Ramos (cell line): ENCODE results near the gene TOM1.

Experiments
- in situ Hi-C: fragments of 300-500 bp; cut with MboI; formaldehyde crosslinking; loops from one replicate; pipeline ENCODE4 v1.14.3; 2022; ENCODE audit warnings: low sequenced_read_pairs; ENCODE audit not compliant: unreplicated experiment

Gene TOM1

DNA sequence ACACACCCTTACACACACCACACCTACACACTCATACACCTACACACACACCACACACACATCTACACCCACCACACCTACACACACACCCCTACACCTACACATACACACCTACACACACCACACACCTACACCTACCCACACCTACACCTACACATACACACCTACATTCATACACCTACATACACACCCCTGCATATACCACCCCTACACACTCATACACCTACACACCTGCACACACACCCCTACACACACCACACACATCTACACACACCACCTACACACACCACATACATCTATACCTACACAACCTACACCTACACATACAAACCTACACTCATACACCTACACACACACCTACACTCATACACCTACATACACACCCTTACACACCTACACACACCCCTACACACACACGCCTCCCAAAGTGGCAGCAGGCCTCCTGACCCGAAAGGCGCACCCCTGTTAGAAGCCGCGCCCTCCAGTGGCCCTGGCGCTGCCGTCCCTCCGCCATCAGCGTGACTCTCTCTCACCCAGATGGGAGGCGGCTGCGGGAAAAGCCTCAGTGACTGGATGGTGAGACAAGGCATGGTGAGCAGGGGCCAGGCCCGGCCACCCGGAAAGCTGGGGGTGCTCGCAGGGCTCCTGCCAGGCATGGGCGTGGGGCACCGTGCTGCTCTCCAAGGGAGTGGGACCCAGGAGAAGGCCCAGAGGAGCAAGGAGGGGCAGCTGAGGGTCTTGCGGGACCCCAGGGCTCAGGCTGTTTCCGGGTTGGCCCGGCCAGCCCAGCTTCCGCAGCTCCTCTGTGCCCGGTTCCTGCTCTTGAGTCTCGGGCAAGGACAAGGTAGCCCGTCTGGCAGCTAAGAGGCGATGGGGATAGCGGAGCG is 44.2 kb downstream of the TOM1 start:
- in situ Hi-C loops = no loop called here

DNA sequence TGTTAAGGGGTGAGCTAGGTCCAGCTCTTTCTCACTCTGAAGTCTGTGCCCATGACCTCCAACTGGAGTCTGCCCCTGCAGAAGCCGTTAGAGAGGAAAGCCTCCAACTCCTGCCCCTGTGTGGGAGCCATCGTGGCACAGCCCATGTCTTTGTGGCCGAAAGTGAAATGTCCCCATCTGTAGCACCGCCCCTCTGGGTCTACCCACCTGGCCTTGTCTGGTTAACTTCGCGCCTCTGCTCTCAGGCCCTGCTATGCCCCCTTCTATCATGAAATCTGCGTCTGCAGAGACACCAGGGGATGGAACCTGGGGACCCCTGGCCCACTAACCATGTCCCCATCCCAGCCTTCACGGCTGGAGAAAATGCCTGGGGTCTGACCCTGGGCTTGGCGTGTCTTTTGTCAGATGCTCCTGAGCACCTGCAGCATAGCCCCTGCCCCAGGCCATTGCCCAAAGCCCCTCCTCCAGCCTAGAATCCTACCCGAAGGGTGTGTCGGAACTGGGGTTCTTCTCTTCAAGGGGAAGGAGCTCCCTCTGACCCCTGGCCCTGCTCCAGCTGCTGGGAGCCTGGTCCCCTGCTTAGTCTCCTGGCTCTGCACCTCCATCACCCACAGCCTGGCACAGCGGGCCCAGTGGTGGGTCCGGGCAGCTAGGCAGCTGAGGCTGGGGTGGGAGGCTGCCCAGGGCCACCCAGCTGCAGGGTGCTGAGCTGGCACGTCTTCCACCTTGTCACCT is 45.4 kb downstream of the TOM1 start:
- in situ Hi-C loops = no loop called here

DNA sequence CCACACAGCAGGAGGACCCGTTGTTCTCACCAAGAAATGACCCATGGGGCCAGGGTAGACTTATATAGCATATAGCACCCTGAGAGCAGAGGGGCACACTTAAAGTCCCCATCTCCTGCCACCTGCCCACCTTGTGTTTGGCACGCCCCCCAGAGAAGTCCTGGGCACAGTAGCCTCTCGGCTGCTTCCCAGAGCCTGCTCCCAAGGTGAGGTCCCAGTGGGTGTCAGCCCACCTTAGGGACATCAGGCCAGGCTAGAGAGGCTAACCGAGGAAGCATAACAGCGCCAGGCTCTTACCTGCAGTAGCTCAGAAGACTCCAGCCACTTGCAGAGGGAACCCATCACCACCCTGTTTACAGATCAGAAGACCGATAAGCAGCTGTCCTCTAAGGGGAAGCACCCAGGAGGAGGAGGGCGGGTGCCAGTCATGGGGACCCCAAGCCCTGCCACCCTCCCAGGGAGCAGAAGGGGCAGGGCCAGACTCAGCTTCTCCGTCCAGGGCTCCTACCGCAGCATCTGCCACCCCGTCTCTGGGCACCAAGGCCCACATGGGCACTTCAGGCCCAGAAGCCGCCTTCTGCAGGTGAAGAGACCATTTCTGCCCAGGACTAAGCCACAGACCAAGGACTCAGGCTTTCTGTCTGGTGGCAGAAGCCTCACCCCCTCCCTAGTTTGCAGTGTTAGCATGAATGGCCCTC is 46.3 kb downstream of the TOM1 start:
- in situ Hi-C loops = no loop called here

DNA sequence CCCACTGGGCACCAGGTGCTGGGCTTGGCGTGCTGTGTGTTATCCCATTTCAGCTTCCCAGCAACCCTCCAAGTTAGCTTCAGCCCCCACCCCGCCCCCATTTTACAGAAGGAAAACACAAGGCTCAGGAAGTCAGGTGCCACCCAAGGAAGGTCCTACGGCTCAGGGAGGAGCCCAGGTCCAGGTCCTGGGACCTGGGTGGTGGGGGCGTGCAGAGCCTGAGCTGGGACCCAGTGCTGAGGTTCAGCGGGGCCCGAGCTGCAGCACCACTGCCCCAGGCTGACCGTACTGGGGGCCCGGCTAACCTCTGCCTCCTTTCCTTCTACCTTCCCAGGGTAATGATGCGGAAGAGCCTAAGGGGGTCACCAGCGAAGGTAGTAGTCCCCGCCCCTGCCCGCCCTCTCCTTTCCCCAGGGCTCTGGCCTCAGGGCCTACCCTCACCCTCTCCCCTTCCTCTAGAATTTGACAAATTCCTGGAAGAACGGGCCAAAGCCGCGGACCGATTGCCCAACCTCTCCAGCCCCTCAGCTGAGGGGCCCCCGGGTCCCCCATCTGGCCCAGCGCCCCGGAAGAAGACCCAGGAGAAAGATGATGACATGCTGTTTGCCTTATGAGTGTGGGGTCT is 47.0 kb downstream of the TOM1 start:
- in situ Hi-C loops = no loop called here

DNA sequence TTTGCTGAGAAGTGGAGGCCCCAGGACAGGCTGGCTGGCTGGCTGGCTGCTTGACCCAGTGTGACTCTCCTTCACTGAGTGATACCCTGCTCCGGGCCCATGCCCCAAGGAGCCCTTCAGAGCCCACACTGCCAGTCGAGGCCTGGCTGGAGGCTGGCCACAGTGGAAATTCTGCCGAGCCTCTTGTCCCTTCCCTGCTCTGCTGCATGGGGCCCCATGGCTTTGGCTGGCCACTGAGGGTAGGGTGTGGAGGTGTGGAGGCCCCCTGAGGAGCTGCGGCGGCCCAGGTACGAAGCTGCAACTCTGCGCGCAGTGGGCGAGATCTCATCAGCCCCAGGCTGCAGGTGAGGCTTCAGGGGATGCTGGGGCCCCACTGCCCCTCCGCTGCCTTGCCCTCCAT is 47.8 kb downstream of the TOM1 start:
- in situ Hi-C loops = no loop called here

DNA sequence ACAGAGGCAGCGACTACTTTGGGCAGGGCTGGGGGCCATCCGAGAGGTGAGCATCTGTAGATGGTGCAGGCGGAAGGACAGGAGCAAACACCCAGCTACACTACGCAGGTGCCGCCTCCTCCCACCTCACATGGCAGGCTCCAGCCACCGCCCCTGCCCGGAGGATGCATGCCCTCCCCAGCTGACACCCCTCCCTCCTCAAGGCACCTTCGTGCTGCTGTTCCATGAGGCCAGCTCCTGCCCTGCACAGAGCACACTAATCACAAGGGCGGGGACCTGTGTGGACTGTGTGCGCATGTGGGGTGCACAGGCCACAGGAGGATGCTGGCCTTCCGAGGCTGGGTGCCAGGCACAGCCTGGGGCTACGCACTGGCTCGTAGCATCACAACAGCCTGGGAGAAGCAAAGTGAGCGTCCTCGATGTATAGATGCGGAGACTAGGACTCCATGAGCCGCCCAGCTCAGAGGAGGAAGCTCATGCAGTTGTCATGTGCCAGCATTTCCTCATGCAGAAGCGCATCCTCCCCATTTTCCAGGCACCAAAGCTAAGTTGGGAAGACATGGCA is 48.4 kb downstream of the TOM1 start:
- in situ Hi-C loops = no loop called here

DNA sequence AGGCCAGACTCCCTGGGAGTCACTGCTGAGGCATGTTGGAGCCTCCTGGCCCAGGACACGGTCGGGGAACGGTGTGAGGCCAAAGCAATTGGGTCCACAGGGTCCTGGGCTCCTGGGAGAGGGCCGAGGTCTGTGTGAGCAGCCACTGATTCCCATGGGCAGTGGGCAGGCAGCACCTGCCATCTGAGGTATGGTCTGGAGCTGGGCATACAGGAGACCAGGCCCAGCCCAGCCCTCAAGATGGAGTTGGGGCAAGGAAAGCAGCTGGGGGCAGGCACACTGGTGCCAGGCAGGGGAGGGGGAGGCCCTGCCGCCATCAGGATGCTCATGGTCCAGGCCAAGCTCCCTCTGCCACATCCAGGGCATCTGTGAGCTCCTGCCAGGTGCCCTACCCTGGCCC is 49.0 kb downstream of the TOM1 start:
- in situ Hi-C loops = no loop called here

DNA sequence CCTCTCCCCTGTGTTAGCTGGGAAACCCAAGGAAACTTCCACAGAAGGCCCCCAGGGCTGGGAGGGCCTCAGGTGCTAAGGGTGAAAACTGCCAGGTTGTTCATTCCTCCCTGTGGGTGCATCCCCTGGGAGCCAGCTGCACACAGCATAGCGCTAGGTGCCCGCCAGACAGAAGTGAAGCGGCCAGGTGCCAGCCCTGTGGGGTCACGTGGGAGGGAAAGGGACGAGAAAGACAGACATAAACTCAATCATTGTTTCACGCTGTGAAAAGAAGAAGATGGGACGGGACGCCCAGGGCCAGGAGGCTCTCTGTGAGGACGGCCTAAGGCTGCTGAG is 49.6 kb downstream of the TOM1 start:
- in situ Hi-C loops = no loop called here

DNA sequence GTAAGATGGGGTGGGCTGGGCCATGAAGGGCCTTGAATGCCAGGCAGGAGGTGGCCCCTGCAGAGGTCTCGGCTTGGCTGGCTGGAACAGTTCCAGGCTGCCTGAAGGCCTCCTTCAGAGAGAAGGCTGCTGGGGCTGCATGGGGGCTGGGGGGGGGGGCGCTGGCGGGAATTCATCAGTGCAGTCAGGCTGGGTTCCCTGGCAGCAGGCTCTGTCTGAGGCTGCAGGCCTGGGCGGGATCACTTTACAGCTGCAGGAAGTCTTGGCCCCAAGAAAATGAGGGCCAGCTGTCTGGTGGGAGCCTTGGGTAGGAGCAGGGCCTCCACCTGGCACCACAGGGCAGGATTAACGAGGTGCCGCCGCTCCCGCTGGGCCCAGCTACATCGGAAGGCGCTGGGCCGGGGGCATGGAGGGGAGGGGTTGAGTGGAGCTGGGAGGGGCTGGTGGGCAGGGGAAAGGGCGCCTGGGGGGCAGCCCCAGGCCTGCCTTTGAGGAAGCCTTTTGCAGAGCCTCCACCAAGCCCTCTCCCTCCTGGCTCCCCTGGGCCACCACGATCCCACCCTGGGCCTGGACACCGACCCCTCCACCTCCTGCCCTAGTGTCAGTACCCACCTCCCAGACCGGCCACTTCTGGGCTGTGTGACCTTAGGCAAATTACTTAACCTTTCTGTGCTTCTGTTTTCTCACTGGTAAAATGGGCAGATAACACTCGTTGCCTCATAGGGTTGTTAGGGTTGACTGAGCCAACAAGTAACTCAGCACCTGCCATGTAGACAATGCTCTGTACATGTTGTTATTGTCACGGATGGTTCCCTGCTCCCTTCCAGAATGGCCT is 50.2 kb downstream of the TOM1 start:
- in situ Hi-C loops = loop anchor here (5.0 to 10.0 kb wide), 4 partner anchors 57 to 775 kb away; no protein-coding TSS in a partner anchor

DNA sequence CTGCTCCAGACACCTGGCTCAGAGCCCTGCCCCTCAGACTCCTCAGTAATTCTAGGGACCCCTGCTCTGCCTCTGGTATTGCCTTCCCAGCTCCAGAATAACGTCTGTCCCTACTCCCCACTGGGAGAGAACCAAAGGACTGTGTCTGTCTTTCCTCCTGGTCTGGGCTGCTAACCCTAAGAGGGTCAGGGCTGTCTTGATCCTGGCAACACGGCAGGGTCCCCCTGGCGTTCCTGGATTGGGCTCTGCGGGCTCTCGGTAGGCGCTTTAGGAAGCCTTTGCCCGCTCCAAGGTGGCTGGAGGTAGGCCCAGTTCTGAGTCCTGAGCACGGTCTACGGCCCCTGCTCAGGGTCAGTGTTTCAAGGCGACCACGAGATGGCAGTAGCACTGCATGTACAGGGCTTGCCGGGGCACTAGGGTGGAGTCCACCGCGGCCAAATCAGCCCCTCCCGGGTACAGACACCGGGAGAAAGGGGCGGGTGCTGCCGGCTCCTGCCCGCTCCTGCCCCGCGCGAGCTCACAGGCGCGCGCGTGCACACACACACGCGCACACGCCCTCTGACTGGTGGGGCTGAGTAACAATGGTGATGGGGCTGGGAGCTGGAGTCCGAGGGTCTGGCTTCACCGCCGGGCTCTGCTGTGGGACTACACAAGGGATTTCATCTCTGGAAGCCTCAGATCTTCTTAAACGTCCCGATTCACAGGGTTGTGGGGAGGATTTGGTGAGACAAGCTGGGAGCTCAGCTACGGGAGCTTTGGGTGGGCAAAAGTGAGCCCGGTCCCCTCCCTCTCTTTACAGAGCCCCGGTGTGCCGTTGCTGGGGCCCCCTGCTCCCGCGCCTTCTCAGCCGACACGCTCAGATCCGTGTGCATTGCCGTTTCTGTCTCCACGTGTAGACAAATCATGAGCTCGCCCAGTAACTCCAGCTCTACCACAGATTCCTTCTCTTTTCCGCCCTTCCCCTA is 51.1 kb downstream of the TOM1 start:
- in situ Hi-C loops = loop anchor here (5.0 to 10.0 kb wide), 4 partner anchors 56 to 774 kb away; no protein-coding TSS in a partner anchor

DNA sequence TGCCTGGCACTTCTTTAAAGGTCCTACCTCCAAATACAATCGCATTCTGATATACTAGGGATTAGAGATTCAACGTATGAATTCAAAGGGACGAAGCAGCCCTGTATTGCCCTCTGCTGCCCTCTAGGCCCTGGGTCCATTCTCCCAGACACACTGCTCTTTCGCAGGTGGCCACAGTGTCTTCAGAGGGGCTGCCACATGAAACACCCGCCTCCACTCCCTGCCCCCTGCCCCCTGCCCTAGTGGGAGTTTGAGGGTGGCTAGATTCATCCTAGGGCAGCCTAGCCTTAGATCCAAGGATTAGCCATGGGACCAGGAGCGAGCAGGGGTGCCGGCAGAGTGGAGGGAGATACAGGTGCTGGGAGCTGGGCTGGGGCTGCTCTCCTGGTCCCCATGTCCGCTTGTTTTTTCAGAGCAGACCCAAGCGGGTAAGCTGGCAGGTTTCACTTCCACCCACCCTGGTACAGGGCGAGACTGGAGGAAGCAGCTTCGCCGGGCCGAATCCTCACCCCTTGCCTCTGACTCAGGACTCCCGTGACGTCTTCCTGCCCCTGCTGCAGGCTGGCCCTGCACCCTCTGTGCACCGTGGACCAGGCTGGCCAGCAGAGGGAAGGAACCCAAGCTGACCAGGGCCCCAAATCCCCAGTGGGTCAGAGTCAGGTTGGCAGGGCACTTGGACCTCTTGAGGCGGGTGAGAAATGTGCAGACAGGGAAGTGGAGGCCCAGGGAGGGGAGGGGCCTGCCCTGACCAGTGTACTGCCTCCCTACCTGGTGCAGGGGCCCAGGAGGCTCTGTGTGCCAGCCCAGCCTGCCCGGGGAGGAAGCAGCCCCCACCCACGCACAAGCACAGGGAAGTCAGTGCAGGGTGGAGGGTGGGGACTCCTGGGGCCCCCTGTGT is 52.8 kb downstream of the TOM1 start:
- in situ Hi-C loops = loop anchor here (5.0 to 10.0 kb wide), 4 partner anchors 55 to 772 kb away; no protein-coding TSS in a partner anchor

DNA sequence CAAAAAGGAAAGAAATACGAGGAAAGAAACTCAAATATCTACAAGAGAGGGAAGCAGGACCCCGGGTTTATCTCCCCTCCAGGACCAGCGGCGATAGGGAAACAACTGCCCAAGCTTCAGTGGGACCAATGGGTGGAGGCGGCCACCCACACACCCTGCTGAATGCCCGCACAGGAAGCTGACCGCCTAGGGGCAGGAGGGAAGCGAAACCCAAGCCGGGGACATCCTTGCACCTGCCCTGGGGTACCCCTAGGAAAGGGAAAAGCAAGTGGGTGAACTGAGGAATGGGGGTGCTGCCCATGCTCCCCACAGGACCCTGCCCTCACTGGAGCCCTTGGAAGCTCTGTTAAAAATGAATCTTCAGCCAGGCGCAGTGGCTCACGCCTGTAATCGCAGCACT is 53.6 kb downstream of the TOM1 start:
- in situ Hi-C loops = loop anchor here (5.0 to 10.0 kb wide), 4 partner anchors 54 to 771 kb away; no protein-coding TSS in a partner anchor

DNA sequence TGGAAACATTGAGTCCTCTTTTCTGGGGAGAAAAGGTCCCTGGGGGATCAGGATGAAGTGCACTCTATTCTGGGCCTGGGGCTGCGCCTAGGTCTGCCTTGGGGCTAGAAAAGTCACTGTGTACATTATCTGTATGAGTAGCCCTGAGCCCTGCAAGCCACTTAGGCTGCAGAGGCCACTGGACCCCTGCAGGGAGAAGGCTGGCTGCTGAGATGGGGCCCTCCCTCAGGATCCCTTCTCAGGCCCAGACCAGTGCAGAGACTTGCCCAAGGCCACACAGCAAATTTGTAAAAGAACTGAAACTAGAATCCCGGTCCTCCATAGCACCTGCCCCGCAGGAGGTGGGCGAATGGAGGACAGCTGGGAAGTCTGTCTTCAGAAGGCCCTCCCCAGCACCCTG is 54.4 kb downstream of the TOM1 start:
- in situ Hi-C loops = loop anchor here (5.0 to 10.0 kb wide), 4 partner anchors 53 to 771 kb away; no protein-coding TSS in a partner anchor

DNA sequence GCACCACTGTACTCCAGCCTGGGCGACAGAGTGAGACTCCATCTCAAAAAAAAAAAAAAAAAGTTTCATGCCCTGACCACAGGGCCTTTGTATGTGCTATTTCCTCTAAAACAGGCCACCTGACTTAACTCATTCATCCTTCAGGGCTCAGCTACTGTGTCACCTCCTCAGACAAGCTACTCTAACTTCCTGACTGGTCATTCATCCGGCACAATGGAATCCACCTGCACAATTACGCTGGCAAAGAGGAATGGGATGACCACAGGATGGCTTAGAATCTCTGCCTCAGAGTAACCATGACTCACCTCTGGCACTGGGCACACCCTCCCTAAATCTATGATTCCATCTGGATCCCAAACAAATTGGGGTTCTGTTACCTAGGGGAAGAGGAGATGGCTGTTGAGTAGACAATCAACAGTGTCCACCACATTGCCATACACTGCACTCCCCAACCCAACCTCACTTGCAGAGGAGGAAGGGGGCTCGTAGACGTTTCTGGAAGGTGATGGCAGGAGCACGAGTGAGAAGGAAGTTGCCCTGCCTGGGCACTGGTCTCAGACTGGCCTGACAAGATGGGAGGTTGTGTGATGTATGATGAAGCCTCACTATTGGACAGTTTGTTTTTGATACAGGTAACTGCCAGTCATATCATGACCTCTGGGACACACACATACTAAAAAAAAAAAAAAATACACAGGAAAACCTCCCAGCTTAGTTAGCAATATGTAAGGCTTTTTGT is 58.4 kb downstream of the TOM1 start:
- in situ Hi-C loops = loop anchor here (10.0 kb wide), 1 partner anchor 767 kb away; no protein-coding TSS in a partner anchor

DNA sequence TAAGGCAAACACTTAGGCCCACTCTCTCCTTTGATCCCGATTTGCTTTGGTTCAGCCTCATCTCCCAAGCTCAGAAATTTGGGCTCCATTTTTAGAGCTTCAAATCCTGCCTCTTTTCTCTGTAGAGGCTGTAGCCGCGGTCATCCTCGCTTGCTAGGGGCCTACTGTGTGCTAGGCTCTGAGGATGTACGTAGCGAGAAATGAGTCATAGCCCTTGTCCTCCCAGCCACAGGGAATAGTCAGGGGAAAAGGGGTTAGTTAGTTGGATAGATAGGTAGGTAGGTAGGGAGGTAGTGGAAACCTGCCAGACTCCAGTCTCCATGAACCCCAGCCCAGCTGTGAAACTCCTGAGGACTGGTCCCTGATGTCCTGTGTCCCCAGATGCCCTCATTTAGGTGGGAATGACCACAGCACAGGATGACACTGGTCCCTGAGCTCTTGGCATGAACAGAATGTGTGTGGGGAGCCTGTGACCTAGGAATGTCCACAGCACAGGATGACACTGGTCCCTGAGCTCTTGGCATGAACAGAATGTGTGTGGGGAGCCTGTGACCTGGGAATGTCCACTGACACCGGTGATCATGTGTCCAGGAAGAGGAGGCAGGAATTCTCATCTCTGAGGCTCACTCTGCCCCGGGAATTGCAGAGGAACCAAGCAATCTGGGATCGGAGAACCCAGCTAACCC is 59.8 kb downstream of the TOM1 start:
- in situ Hi-C loops = loop anchor here (10.0 kb wide), 1 partner anchor 765 kb away; no protein-coding TSS in a partner anchor
